Activated naive CD4-positive, alpha-beta T cell treated with anti-CD3 and anti-CD28 coated beads, Interleukin-2, amount 50 U/mL, for 72 hours (primary cell): ENCODE results near the gene SAPCD2. TPM values are rescaled to one million over a fixed set of nuclear protein-coding genes. Genes with fewer than 3 reads are reported as not detected.

Experiments used
- ATAC-seq, 2 donors: fragments of 150-1000 bp; cut with Tn5 transposase; 2 replicates each; pipeline ENCODE4 v1.10.0; 2021; ENCODE audit warnings: mild to moderate bottlenecking in 2 of 2, moderate library complexity in 2 of 2
- DNase-seq, 2 donors: peaks; one replicate each; pipeline ENCODE4 v3.0.0; 2021 to 2022; ENCODE audit warnings: low spot score in 2 of 2
- H3K27ac Mint-ChIP-seq, 2 donors: one replicate each; pipeline ENCODE4 v1.8.0; 2022; ENCODE audit warnings: mild to moderate bottlenecking in 2 of 2, mixed read lengths in 2 of 2
- H3K36me3 Mint-ChIP-seq, 2 donors: one replicate each; pipeline ENCODE4 v1.8.0; 2022; ENCODE audit warnings: mixed read lengths in 2 of 2
- H3K9me3 Mint-ChIP-seq, 2 donors: one replicate each; pipeline ENCODE4 v1.8.0; 2022; ENCODE audit warnings: mixed read lengths in 2 of 2
- total RNA-seq, 2 donors: library from RNA; stranded (reverse); gene quantifications; one replicate each; pipeline ENCODE4 v1.2.3, GENCODE V29; 2022

SAPCD2 gene
- total RNA-seq, 2 donors from 2014 or later: 3.5 to 13.3 TPM

DNA sequence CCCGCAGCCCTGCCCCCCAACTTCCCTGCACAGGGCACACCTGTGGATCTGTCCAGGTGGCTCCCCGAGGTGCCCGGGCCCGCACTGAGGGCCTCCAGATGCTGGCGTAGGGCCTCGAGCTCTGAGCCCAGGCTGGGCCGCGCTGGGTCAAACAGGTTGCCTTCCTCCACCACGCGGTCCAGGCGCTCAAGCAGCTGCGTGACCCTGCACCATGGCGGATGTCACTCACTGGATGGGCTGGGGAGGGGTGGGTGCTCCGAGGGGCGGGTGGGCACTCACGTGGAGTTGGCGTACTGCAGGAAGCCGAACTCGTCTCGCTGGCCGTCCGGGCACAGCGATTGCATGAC is 47.7 kb downstream of the SAPCD2 start:
- ATAC-seq (no peak), DNase-seq (no peak)
- Mint-ChIP-seq H3K27ac (no peak overlapping the region), H3K36me3 (no peaks in the 10 kb centered on the region), H3K9me3 (no peaks in the 10 kb centered on the region)

DNA sequence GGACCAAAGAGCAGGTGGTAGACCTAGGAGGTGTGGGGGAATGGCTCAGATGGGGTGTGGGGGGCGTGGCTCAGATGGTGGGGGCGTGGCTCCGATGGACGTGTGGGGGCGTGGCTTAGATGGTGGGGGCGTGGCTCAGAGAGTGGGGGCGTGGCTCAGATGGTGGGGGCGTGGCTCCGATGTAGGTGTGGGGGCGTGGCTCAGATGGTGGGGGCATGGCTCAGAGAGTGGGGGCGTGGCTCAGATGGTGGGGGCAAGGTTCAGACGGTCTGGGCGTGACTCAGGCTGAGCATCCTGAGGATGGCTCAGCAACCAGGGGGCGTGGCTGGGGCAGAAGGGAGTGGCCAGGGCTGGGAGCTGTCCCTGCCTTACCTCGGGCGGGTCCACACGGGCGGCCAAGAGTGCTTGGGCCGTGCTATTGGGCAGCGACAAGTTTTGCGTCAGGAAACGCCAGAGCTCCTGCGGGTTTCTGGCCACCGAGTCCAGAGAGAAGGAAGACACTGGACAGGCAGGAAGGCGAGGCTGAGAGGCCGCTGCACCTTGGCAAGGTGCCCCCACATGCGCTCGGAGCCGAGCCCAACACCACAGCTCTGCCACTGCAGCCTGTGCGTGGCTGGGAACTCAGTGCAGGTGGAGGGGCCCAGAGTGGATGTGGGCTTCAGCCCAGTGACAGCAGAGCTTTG is 48.2 kb downstream of the SAPCD2 start:
- peak; percentile 52 to 93 for ATAC-seq
- Mint-ChIP-seq H3K36me3 (no peaks in the 10 kb centered on the region), H3K9me3 (no peaks in the 10 kb centered on the region), H3K27ac (no peak overlapping the region)
- peak in 1 of 2 donors; percentile 79 for DNase-seq

DNA sequence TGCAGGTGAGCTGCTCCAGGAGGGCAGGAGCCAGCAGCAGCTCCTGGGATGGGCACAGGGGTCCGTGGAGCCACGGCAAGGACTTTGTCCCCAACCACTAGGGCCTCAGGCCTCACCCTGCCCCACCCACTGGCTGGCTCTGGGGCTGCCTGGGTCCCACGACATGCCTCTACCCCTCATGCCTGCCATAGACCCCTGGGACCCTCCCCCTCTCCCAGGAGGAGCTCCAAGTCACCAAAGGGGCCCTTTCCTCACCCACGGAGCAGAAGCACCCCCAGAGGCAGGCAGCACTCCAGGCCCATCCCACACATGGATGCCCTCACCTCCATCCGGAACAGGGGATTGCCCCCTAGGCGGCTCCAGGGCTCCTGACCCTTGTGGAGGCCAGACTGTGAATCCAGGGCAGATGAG is 48.8 kb downstream of the SAPCD2 start:
- H3K36me3 Mint-ChIP-seq: no peaks in the 10 kb centered on the region
- ATAC-seq: peak in 1 of 2 donors; percentile 9

DNA sequence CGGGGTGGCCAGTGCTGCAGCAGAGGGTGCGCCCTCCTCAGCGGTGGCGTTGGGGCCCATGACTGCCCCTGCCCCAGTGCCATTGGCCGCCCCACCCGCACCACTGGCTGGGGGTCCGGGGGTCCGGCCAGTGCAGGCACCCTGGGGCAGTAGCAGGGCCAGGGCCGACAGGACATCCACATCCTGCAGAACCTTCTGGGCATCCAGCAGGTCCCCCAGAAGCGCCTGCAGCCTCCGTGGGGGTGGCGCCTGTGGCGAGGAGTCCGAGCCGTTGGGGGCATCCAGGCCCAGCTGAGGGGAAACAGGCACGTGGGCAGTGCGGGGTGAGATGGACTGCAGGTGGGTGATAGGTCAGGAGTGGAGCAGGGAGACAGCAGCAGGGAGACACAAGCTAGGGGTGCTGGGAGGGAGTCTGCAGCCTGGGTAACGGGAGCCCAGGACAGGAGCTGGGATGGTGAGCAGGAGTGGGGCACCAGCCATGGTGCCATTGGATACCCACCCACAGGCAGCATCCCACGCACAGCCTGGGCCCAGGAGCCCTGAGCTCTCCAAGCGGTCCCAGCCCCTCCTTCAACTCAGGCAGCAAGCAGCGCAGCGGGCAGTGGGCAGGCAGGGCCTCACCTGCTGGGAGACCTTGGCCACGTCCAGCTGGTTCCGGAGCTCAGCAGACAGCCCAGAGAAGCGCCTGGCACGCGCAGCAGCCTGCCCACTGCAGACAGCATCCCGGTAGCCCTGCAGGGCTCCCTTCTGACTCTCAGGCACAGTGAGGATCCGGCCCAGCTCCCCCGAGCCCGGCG is 49.4 kb downstream of the SAPCD2 start:
- no peak for DNase-seq
- Mint-ChIP-seq H3K27ac (no peak overlapping the region), H3K9me3 (no peaks in the 10 kb centered on the region), H3K36me3 (no peaks in the 10 kb centered on the region)
- no peak for ATAC-seq

More for the DNA sequence above, 48.8 kb downstream of the SAPCD2 start:
- H3K9me3 Mint-ChIP-seq: no peaks in the 10 kb centered on the region
- DNase-seq: no peak
- no peak overlapping the region for H3K27ac Mint-ChIP-seq

DNA sequence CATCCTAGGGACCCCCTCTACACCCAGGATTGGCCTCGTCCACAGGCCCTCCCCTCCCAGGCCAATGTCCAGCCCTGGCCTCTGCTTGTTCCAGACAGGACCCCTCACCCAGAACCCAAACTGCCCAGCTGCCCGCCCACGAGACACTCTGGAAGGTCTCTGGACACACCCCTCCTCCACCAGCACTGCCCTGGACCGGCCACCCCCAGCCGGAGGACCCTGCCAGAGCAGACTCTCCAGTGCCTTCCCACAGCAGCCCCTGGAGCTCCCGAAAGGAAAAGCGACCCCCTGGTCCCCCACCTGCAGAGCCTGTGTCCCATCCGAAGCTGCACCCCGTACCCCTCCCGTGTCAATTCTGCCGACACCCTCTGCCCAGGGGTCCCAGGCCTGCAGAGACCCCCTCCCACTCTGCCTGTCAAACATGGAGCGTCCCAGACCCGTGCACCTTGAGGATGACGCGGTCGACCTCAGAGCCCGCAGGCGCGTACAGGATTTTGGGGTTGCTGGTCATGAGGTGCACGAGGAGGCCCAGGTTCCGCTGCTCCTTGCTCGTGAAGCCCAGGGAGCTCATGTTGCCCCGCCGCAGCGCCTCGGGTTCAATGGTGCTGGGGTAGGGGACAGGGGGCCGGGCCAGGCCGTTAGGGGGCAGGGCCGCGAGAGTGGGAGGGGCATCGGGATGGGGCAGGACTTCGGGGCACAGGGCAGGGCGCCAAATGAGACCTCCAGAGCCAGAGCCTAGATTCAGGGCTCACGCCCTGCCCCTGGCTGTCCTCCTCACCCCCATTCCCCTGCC is 50.3 kb downstream of the SAPCD2 start:
- no peak for DNase-seq
- H3K27ac Mint-ChIP-seq: no peak overlapping the region
- H3K36me3 Mint-ChIP-seq: no peaks in the 10 kb centered on the region
- no peak for ATAC-seq
- H3K9me3 Mint-ChIP-seq: no peaks in the 10 kb centered on the region

DNA sequence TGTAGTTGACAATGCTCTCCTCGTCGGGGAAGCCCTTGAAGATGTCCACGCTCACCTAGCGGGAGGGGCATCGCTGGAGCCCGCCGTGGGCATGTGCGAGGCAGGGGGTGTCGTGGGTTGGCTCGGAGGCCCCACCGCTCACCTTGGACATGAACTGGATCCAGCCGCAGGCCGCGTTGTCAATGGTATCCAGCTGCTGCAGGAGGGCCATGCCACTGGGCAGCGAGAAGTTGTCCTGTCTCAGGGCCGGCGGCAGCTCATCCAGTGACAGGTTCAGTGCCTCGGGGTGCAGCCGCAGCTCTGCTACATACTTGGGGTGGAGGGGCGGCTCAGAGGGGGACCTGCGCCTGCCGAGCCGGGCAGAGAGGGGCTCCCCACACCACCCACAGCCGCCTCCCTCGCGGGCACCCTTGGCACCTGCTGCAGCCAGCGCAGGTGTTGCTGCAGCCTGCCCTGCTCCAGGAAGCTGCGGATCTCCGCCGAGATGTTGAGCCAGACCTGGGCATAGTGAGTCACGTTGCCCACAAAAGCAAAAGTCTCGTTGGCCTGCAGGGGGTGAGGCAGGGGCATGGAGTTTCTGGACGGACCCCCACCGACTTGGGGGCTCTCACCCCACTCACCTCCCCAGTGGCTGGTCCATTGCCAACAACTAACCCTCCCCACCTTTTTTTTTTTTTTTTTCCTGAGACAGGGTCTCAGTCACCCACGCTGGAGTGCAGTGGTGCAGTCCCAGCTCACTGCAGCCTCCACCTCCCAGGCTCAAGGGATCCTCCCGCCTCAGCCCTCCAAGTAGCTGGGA is 51.4 kb downstream of the SAPCD2 start:
- no peaks in the 10 kb centered on the region for H3K9me3 Mint-ChIP-seq
- H3K36me3 Mint-ChIP-seq: no peaks in the 10 kb centered on the region
- ATAC-seq (no peak), DNase-seq (no peak)
- no peak overlapping the region for H3K27ac Mint-ChIP-seq

DNA sequence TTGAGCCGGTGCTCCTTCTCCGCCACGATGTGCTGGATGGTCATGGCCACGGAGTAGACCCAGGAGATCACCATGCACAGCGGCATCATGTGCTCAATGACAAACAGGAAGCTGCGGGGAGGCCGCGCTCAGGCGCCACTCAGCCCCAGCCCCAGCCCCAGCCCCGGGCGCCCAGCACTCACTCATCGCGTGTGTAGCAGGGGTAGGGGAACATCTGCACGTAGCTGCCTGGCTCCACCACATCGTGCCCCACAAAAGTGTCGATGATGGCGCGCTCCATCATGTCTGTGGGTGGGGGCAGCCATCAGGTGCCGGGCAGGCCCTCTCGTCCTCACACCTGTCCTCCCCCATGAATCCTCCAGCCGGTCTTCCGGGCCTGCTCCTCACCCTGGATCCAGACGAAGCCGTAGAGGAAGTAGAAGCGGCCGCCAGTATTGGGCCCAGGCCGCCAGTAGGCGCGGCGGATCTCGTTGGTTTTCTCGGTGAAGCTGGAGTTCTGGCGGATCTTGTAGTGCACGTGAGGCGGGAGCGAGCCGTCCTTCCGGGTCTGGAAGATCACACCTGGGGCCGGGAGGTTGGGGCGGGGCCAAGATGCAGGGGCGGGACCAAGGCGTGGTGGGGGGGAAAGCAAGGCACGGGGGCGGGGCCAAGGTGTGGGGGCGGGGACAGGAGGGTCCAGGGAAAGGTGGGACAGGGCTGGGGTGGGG is 52.4 kb downstream of the SAPCD2 start:
- ATAC-seq (no peak), DNase-seq (no peak)
- Mint-ChIP-seq H3K36me3 (no peaks in the 10 kb centered on the region), H3K27ac (no peak overlapping the region), H3K9me3 (no peaks in the 10 kb centered on the region)

DNA sequence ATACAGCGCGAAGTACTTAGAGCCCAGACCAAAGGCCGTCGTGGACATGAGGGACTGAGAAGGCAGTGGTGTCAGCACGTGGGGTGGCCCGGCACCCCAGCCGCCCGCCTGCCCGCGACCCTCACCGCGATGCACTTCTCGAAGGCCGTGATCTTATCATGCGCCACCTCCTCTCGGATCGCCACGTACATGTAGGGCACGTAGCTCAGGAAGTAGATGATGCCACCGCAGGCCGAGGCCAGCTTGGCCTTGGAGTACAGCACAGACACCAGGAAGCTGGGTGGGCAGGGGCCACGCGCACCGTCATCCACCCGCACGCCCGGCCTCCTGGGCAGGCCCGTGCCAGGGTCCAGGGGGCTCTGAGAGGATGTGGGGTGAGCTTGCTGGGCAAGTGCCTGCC is 53.3 kb downstream of the SAPCD2 start:
- no peak for ATAC-seq
- no peak for DNase-seq
- Mint-ChIP-seq H3K9me3 (no peaks in the 10 kb centered on the region), H3K36me3 (no peaks in the 10 kb centered on the region), H3K27ac (no peak overlapping the region)

DNA sequence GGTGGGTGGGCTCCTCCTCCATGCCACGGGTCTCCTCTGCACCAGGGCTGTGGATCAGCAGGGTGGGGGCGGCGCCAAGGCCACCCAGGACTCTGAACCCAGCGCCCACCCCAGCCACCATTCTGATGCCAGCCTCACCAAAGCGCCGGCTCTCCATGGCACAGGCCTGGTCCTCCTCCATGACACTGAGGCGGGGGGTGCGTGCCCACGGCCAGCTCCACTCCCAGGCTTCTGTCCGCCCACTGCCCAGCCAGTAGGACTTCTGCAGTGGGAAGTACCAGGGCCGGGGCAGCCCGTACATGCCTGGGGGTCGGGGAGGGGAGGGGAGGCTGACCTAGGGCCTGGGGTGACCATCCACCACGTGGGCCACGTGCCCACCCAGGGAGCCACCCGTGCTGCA is 53.9 kb downstream of the SAPCD2 start:
- no peak for DNase-seq
- no peaks in the 10 kb centered on the region for H3K36me3 Mint-ChIP-seq
- no peaks in the 10 kb centered on the region for H3K9me3 Mint-ChIP-seq
- no peak for ATAC-seq
- H3K27ac Mint-ChIP-seq: no peak overlapping the region

DNA sequence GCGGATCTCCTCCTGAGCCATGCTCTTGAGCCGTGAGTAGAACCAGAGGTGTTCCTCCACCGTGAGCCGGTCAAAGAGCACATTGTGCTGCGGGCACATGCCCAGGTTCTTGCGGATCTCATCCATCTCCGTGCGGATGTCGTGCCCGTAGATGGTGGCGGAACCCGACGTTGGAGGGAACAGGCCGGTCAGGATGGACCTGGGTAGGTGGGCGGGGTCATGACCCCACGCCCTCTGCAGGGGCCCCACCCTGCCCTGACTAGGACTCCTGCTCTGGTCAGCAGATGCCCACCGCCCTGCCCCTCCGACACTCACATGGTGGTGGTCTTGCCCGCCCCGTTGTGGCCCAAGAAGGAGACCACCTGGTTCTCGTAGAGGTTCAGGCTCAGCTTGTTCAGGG is 54.4 kb downstream of the SAPCD2 start:
- no peaks in the 10 kb centered on the region for H3K36me3 Mint-ChIP-seq
- no peak overlapping the region for H3K27ac Mint-ChIP-seq
- ATAC-seq: no peak
- H3K9me3 Mint-ChIP-seq: no peaks in the 10 kb centered on the region
- no peak for DNase-seq

DNA sequence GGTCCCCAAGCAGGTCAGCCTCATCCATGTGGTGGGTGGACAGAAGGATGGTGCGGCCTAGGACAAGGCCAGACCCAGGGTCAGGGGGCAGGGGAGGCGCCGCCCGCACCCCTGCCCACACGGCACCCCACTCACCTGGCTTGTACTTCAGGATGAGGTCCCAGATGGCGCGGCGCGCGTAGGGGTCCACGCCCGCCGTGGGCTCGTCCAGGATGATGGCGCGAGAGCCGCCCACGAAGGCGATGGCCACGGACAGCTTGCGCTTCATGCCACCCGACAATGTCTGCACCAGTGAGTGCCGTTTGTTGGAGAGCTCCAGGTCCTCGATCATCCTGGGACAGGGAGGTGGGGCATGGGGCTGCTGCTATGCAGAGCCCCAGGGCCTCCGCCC is 54.8 kb downstream of the SAPCD2 start:
- ATAC-seq: no peak
- Mint-ChIP-seq H3K9me3 (no peaks in the 10 kb centered on the region), H3K27ac (no peak overlapping the region), H3K36me3 (no peaks in the 10 kb centered on the region)
- DNase-seq: no peak

DNA sequence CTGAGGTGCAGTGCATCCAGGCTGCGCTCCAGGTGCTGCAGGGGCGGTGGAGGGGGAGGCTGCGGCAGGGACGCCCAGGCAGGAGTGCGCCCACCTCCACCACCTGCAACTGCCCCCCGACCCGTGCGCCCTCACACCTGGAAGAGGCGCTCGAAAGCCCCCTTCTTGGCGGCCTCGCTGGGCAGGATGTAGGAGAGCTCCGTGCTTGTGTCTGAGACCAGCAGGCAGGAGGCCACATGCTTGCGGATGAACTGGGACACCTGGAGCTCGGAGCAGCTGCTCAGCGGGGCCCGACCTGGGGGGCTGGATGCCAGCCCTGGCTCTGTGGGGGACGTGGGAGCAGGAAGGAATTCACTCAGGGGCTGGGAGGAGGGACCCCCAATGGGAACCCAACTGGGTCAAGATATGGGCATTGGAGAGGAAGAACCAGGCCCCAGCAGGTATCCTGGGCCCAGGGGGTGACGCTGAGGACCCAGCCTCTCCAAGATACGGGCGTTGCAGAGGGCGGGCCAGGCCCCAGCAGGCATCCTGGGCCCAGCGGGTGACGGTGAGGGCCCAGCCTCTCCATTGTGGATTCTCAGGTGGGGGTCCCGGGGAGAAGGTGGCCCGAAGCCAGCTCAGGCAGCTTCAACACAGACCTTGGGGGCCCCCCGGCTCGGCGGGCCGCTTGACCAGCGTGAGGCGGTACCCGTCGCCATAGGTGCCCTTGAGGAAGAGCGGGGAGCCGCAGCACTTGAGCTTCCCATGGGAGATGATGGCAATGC is 55.4 kb downstream of the SAPCD2 start:
- ATAC-seq (no peak), DNase-seq (no peak)
- Mint-ChIP-seq H3K36me3 (no peaks in the 10 kb centered on the region), H3K27ac (no peak overlapping the region), H3K9me3 (no peaks in the 10 kb centered on the region)

DNA sequence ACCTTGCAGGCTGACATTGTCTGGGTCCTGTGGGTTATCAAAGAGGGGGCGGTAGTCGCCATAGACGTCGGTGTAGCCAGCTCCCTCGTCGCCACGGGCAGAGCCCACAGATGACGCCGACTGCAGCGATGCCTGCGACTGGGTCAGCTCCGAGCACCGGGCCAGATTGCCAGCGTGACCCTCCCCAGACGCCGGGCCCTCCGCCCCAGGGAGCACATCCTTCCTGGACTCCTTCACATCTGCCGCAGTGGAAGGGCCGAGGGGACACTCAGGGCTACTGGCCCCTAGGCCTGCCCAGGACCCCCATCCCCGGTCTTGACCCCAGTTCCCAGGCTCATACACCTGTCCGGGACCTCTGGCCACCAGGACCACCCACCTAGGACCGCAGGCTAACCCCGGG is 56.2 kb downstream of the SAPCD2 start:
- Mint-ChIP-seq H3K36me3 (no peaks in the 10 kb centered on the region), H3K9me3 (no peaks in the 10 kb centered on the region), H3K27ac (no peak overlapping the region)
- no peak for DNase-seq
- ATAC-seq: no peak

DNA sequence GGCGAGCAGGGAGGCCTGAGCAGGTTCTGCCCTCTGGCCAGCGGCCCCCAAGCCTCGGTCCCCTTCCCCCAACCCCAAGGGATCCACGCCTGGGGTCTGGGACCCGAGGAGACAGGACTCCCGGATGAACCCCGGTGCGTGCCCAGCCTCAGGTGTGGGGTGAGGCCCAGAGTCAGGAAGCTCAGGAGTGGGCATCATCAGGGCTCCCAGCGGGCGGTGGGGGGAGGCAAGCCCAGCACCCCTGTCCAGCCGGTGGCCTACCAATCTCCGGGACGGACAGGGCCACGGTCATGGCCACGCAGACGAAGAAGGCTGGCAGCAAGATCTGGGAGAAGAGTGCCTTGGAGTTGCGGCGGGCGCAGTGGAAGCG is 56.8 kb downstream of the SAPCD2 start:
- Mint-ChIP-seq H3K27ac (no peak overlapping the region), H3K9me3 (no peaks in the 10 kb centered on the region), H3K36me3 (no peaks in the 10 kb centered on the region)
- DNase-seq (no peak), ATAC-seq (no peak)

DNA sequence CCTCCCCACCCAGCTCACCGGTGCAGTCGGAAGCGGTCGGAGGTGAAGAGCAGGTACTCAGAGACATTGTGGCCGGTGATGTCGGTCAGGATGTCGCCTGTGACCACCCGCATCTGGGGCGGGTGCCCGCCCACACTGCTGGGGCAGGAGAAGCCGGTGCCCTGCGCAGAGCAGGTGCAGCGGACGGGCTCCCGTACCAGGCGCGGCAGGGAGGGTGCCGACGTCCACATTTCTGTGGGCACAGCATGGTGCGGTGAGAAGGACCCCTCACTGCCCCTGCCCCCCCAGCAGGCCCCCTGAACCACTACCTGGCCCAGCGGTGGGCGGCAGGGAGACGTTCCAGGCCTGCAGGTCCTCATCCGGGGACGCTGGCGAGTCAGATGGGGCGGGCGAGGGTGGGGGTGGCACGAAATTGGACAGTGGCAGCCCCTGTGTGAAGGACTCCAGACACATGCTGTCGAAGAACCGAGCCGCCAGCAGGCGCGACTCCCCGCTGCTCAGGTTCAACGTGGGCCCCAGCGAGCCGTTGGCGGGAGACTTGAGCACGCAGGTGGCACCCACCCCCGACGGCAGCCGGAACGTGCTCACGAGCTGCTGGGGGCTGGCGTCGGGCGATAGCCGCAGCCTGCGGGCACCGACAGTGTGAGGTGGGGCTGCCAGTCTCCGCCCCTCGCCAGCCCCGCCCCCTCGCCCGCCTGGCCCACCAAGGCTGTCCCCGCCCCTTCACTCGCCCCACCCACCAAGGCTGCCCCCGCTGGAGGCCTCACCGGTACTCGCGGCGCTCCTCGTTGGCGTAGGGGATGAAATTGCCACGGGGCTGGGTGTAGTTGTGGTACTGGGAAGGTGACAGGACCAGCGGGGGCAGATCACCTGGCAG is 57.4 kb downstream of the SAPCD2 start:
- DNase-seq: no peak
- no peak overlapping the region for H3K27ac Mint-ChIP-seq
- H3K9me3 Mint-ChIP-seq: no peaks in the 10 kb centered on the region
- no peak for ATAC-seq
- H3K36me3 Mint-ChIP-seq: no peaks in the 10 kb centered on the region
